Pulmonary artery endothelial cell (primary cell): ENCODE results near the gene KLF15. TPM values are rescaled to one million over a fixed set of nuclear protein-coding genes. Genes with fewer than 3 reads are reported as not detected.

ENCODE experiments used
- DNase-seq: peaks from one replicate; pipeline ENCODE4 v3.0.0-alpha.2; 2011; ENCODE audit warnings: low read depth, low spot score
- total RNA-seq: library from RNA; depleted of rRNA; stranded (reverse); fragments of >200 nt; gene quantifications from 2 replicates; pipeline ENCODE4 v1.2.3, GENCODE V29; 2014

KLF15 gene
- total RNA-seq, 1 donor from 2014 or later = 2.3 TPM

DNA sequence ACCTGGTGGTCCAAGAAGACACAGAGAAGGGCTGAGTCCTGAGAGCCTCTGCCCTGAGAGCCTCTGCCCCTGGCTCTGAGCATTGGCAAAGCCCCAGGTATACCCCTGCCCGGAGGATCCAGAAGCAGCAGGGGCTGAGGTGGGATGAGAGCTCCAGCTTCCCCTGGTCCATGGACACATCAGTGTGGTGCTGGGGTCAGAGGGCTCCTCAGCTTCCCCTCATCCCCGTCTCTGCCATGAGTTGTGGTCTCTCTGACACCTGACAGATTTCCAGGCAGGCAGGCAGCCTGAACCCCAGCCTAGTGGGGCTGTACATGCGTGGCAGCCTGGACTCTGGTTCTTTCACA, 3.5 kb upstream of the KLF15 start:
- DNase-seq = no peak

DNA sequence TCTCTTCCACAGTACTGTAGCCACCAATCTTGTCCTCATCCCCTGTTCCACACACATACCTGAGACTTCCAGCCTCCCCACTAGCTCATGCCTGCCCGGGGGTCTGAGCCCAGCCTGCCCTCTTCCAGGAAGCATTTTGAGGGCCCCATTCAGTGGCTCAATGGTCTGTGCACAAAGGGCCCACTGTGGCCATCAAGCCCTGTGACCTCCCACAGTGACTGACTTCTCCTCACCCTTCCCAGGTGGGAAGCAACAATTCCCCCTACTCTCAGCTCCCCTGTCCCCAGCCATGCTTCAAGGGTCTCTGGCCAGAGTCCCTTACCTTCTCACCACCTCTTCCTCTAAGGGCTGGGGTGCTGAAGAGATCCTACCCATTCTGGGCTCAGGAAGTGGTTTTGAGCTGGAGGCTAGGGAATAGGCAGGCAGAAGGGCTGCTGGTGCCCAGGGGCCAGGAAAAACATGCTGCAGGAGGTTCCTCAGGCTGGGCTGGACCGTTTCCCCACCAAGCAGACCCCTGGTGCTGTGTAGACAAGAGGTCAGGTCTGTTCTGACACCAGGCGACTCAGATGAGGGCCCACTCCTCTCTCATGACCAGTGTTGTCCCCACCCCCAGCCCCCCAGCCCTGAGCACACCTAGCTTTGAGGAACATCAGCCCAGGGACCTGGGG, 3.0 kb upstream of the KLF15 start:
- DNase-seq = no peak

DNA sequence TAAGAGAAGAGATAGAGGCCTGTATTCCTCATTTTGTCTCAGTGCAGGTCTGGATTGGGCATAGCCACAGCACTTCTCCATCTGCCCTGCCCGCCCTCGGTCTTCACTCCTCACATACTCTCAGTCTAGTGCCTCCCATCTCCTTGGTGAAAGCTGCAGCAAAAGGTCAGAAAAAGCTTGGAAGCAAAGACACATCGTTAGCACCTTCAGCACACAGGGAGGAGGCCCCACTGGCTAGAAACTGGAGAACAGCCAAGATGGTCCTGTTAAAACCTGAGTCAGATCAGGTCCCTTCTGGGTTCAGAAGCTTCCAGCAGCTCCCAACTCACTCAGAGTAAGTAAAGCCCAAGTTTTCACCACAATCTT, 1.6 kb upstream of the KLF15 start:
- no peak for DNase-seq

DNA sequence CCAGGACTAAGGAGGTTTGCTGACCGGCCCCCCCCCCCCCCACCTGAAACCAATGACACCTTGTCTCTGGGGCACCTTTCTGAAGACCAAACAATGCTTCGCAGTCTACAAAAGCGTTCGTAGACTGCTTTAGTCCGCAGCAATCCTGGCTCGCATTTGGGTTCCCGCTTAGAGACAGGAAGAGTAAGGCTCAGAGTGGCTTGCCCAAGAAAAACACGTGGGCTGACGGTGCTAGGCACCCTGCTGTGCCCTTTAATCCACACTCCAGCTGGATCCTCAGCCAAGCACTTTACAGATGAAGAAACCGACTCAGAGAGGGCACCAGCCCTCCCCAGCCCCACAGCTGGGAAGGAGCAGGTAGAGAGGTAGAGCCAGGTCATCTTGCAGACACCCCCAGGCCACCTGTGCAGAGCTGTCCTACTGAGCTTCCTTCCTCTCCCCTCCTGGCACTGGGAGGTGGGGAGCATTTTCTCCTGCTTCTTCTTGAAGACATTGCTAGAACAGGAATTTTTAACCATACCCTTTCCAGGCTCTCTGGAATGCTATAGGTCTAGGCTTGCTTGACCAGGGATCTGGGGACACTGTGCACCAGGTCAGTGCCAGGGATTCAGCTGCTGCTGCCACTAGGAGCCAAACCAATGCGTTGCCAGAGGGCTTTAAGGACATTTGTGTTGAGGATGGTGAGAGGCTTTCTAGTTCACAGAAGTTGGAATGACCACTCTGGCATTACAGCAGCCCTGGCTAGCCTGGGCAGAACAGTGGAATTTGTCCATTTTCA, 1.0 kb upstream of the KLF15 start:
- no peak for DNase-seq

DNA sequence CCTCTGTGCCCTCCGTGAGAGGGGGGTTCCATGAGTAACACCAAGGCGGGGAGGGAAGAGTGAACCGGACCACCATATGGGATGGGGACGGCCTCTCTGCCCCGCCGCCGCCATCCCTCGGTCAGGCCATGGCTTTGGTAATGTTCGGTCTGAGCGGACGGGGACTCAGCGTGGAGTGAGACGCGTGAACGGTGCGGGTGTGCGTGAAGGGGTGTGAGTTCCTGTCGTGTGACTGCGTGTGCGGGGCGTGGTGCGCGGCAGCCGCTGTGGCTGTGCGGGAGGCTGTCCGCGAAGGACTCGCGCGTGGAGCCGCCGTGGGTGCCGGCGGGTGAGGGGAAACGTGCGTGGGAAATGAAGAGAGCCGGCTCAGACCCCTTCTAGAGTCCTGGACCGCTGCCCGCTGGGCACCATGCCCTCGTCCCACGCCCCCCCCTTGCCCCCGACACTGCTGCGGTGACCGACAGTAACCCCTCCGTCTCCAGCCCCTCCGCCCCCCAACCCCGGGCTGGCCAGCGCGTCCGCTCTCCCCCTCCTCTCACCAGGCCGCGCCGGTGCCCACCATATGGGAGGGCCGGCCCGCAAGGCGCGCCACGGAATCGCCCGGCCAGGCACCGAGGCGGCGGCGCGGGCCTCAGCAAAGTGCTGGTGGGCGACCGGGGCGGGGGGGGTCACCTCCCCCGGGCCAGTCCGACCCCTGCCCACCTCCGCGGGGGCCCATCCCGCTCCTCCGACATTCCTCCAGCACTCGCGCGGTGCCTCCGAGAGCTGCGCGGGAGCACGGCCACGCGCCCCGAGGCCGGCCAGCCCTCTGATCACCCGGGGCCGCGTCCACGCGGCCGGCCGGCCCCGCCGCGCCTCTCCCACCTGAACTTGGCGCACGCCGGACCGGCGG, 589 bp downstream of the KLF15 start:
- no peak for DNase-seq

DNA sequence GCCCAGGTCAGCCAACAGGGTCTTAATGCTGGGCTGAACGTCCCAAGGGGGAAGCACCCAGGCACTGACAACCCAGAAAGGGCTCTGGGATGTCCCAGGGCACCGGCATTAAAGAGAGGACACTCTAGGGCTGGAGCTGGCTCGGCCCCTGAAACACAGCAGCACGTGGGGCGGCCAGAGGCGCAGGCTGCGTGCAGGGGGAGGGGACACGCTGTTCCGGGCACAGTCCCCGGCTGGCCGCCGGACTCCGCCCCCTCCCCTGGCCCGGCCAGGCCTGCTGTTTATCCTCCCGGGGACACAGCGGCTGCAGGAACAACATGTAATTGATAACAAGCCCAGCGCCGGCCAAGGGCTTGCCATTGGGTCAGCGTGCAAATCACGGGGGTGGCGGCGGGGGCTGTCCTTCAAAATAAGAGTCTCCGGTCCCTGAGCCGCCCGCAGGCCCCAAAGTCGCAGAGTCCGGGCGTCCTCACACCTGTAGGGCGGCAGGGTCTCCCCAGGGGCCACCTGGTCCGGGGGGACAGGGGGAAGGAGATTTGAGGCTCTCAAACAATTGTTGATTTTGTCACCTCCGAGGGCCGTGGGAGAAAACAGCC, 1.3 kb downstream of the KLF15 start:
- peak; percentile 83 for DNase-seq

DNA sequence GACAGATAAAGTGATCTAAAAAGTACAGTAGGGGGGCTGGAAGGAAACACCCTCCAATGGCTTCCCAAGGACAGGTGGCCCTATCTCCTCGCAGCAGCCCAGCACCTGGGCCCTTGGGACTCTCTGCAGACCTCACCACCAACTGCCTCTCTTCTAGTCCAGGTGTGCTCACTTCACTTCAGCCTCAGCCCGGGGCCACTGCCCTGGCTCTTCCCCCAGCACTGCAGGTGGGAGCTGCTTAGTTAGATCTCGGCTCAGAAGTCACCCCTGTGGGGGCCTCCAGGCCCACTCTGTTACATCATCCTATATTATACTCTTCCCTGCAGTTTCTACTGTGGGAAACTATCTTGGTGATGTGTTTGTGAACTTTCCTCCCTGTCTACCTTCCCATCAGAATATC, 2.0 kb downstream of the KLF15 start:
- no peak for DNase-seq

DNA sequence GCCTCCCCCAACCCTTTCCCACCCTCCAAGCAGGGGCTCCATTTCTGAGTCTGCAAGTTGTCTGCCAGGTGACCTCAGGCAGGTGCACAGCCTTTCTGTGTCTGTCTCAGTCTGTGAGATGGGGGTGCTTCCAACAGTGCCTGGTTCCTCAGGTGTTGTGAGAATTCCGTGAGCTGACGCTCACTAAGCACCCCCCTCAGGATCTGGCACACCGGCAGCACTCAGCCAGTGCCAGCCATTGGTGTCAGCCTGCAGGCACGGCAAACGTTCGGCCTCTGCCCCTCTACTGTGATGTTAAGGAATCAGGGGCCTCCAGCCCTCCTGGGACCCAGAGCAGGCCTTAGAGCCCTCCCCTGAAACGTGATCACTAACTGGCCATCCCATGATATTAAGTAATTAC, 2.4 kb downstream of the KLF15 start:
- no peak for DNase-seq

DNA sequence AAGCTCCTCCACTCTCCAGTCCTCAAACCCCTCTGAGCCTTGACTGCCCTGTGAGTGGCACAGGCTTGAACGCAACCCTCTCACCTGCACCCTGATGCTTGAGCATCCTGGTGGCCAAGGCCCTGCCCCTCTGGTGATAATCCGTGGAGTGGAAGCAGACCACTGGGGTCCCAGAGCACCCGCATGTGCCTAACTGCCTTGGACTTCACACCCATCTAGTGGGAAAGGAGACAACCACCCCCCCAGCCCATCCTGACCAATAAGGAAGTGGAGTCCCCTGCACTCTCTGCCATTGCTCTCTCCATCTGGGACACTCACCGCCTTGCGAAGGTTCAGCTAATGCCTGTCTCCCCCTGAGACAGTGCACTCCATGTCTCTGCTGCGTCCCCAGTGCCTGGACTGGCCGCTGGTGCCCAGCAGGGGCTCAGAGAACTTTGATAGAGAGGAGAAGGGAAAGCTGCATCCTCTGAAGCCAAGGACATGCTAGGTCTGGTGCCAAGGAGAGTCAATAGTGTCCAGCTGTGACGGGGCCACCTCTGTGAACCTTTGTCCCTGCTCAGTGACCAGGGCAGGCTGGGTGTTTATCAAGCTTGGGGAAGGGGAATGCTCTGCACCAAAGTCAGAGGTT, 3.4 kb downstream of the KLF15 start:
- no peak for DNase-seq

DNA sequence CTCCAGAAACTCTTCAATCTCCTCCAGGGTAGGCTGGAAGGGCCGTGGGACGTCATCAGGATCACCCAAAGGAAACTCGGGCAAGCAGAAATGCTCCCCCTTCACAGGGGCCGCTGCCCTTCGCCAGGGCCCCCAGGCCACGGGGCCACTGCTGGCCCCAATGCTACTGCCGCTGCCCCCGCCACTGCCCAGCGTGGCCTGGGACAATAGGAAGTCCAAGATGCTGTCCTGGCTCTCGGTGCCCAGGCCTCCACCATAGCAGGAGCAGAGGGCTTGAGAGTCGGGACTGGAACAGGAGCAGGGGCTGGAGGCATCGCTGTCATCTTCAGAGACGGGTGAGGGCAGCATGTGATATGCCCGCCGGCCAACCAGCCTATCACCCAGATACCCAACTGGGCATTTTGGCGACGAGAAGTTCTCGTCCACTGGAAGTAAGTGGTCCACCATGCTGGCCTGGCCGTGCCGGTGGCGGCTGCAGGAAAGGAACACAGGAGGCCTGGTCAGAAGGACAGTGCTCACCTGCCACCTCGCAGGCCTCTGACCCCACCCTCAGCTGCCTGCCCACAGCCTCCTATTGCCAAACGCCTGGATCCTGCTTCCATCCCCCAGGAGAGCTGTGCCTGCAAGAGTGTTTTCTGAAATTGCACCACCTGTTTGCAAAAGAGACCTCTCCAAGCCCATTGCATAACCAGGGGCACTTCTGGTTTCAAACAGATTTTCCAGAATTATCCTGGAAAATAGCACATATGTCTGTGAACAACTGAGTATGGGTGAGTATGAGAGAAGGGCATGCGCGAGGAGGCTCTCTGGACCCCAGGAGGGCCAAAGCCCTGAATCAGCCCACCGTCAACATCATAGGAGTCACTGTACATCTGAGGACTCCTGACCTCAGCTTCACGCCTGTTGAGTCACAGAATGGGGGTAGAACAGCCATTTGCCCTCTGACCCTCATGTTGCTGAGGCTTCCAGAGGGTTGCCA, 4.4 kb downstream of the KLF15 start:
- no peak for DNase-seq

DNA sequence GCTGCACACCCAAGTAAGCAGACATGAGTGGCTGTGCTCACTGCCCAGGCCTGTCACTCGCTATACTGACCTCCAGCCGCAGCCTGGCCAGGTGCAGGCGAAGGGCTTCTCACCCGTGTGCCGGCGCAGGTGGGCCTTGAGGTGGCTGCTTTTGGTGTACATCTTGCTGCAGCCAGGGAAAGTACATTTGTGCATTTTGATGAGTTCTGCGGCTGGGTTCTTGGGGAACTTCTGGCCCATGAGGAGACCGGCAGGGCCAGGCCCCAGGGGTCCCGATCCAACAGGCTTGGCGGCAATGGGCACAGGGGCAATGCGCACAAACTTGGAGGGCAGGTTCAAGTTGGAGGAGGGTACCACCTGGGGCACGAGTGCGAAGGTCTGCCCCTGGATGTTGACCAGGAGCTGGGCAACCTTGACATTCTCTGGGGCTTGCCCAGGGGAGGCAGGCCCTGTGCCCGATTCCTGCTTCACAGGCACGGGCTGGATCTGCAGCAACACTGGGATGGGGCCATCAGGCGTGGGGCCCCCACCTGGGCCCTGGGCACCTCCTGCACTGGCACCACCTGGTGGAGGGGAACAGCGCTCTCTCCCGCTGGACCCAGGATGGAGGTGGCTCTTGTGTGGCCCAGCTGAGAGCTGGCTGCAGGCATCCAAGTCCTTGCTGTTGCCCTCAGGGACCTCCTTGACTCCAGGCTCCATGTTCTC, 5.3 kb downstream of the KLF15 start:
- DNase-seq = no peak

DNA sequence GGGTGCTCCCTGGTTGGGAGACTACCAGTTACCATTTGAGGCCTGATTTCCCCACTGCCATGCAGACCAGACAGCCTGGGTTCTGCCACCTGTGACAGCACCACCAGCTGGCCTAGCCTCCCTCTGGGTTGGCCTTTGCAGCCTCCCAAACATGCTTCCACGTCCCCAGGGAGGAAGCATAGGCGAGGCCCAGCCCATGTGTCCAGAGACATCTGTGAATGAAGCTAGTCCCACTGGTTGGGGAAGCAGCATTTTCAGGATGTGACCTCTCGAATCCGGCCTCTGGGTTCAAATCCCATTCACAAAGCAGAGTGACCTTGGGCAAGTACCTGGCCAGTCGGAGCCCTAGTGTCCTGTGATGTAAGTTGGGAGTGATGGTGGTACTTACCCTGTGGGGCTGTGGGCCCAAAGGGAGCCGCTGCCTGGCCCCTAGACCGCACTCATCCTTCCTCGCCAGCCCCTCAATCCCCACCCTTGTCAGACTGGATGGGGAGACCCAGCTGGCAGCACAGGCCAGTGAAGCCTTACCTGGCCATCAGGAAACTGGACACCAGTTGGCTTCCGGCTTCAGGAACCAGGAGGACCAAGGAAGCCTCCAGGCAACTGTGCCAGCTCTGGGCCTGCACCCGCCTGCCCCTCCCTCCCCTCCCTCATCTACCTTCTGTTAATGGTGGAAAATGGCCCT, 6.0 kb downstream of the KLF15 start:
- no peak for DNase-seq

DNA sequence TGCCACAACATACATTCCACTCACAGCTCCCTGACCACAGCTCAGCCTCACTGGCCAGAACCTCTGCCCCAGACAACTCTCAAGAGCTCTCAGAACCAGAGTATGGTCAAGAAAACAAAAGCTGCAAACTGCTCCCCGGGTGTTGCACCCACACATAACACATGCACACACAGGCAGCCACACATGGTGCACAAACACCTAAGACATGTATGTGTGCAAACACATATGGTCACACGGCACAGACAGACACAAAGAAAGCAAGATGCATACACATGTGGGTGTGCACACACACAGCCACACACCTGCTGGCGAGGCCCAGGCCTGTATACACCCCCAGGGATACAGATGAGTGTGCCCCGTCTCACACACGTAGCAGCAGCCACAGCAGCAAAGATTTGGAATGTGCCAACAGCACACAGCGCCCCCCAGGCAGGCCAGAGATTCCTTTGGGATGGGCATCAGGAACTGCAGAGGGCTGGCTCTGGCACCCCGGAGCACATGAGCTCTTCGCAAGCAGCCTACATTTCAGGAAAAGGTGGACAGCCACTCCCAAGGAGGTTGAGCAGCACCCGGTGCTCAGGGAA, 6.6 kb downstream of the KLF15 start:
- no peak for DNase-seq

DNA sequence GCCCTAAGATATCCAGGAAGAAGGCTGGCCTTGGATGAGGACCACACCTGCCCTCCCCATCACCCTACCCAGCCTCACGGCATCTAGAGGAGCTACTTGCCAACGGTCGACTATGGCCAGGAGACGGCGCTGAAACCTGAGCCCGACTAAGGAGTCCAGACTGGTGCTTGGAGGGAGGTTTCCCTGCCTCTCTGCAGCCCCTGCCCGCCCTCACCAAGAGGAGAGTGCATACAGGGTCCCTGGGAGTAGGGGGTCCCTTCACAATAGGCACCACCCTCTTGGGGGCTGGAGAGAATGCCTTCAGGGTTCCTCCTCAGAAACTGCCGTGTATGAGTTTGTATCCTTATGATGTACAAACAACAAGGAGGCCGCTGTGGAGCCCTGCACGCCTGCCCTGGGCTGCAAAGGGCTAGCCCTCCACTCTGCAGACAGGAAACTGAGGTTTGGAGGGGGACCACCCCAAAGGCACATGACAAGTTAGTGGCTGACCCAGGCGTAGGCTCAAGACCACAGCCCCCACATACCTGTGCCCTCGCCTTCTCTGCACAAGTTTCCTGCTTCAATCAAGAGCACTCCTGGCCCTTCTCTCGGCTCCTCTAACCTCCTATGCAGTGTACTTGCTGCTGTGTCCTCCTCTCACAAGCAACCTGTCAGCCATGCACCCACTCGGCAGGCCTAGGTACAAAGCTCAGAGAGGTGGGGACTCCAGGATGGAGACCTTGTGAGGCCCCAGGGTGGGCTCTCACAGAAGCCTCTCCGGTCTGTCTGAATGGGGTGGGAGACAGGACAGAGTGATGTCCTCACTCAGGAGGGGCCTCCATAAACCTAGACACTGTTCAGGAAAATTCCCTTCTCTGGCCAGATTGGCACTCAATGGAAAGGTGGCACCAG, 7.4 kb downstream of the KLF15 start:
- DNase-seq = no peak

DNA sequence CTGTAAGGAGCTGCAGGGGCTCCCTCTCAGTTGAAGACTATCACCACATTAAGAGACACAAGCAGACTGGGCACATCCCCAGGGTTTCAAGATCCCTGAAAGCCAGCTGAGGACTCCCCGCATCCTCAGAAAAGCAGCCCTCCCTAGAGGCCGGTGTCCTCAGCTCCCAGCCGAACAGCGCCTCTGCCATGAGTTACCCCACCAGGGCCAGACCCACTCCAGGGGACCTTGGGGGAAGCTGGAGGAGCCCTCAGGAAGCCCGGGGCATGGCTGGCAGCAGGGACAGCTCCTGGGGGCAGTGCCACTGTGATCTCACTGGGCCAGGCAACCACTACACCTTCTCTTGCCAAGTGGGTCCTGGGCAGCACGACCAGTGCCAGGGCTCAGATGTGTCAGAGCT, 8.1 kb downstream of the KLF15 start:
- no peak for DNase-seq

DNA sequence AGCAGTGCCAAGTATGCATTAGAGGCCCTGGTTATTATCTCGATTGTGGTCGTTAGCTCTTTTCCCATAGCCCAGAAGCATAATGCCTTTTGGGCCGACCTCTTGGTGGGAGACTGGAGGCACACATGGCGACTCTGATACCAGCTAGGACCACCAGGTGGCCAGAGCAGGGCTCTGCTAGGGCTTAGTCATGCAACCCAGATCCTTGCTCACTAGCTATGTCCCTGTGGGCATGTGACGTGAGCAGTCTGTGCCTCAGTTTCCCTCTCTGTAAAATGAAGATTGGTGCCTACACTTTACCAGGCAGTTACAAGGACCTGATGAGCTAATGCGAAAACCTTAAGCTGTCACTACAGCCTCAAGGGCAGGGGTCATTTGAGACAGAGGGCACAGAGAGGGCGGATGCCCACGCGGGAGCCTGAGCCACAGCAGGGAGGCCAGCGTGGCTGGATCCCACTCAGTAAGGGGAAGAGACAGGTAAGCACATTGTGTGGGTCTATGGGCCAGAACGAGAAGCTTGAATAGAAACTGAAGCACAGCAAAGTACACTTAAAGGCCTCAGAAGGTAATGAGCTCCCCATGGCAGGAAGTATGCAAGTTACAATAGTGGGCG, 8.8 kb downstream of the KLF15 start:
- no peak for DNase-seq

DNA sequence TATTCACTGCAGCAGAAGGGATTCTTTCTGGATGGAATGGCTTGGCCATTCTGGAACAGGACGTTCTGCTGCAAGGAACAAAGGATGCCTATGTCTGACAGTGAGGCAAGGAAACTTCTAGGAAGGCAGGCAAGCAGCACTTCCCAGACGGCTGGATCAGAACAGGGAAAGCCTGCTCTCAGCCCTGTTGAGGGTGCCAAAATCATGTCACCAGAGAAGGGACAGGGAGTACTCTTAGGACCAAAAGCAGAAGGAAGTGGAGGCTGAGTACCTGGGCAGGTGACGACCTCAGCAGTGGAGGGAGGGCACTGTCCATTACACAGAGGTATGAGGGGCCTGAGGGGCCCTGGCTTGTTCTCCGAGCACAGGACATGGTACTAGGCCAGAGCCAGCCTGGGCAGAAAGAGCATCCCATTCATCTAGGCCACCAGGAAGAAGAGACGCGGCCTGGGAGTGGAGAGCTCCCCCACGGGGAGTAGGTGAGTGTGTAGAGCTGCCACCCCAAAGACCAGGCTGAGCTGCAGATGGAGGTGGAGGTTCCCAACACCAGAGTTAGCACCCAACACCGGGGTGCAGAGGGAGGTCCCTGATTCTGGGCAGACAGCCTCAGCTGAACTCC, 9.6 kb downstream of the KLF15 start:
- no peak for DNase-seq
